ENCODE data around the gene BPIFB2.

BPIFB2 gene

DNA sequence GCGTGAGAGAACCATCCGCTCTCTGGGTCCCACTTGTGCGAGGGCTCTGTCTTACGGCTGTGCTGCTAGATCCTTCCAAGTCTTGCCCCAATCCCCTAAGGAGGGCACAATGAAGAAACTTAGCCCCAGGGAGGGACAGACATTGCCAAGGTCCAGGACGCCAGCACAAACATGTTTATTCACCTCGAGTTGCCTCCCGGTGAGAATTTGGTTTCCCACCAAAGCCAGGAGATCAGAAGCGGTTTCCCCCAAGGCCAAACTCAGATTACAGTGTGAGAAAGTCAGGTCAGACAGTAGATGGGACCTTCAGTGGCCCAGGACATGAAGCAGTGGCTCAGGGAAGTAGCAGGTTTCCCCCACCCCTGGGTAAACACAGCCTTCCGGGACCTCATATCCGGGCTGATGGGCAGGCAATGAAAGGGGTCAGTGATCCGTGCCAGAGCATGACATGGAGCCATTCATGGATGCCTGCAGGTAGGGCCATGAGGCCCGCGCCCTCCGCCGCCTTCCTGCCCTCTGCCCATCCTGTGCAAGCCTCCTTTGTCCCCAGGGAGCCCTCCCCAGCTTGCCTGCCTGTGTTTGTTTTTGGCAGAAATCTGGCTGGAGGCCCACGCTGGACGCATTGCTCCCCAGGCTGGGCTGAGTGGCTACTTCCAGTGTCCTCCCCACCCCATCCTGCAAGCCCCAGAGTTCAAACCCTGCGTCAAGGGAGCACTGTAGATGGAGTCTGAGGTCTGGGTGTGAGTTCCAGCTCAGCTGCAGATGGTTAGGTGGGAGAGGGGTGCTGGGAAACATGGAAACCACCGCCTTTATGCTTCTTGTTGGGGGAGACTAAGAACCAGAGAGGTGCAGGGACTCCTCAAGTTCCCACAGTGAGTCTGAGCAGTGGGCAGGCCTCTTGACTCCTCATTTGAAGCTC is 2.0 kb downstream of the BPIFB2 start:
- DNase-seq: no peak

DNA sequence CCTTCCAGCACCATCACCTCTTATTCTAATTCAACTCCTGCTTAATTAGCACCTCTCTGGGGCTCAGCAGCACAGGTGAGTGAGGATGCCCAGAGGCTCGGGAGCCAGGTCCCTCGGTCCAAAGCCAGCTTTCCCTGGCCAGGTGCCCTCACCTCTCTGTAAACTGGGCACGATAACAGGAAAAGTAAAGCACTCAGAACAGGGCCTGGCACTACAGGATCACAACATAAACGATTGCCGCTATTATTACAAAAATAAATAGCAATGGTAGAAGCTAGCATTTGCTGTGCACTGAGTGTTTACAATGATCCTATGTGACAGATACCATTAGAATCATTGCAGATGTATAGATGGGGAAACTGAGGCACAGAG is 2.6 kb downstream of the BPIFB2 start:
- DNase-seq: no peak

DNA sequence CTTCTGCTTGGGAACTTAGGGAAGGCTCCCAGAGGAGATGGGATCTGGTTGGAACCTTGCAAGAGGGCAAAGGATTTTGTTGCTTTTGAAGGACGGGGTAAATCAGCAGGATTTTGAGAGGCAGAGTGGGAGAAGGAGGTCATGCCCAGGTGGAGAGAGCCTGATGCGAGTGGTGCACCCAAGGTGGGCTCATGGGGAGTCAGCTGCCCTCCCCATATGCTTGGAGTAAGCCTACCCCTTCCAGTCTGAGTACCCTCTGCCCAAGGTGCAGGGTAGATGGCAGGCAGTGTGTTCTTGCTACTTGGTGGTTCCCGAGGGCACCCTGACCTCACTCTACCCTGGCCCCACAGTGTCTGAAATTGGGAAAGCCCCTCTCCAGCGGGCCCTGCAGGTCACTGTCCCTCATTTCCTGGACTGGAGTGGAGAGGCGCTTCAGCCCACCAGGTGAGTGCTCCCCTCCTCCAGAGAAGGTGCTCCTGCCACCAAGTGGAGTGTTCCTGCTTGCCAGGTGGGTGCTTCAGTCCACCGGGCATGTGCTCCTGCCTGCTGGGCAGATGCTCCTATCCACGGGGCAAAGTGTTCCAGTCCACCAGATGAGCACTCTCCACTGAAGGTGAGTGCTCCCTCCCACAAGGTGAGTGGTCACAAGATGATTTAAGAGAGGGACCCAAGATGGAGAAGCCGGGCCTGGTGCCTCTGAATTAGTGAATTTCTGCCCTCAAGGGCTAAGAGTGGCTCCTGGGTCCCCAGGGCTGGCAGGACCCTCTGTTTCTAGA is 3.4 kb downstream of the BPIFB2 start:
- DNase-seq: no peak

DNA sequence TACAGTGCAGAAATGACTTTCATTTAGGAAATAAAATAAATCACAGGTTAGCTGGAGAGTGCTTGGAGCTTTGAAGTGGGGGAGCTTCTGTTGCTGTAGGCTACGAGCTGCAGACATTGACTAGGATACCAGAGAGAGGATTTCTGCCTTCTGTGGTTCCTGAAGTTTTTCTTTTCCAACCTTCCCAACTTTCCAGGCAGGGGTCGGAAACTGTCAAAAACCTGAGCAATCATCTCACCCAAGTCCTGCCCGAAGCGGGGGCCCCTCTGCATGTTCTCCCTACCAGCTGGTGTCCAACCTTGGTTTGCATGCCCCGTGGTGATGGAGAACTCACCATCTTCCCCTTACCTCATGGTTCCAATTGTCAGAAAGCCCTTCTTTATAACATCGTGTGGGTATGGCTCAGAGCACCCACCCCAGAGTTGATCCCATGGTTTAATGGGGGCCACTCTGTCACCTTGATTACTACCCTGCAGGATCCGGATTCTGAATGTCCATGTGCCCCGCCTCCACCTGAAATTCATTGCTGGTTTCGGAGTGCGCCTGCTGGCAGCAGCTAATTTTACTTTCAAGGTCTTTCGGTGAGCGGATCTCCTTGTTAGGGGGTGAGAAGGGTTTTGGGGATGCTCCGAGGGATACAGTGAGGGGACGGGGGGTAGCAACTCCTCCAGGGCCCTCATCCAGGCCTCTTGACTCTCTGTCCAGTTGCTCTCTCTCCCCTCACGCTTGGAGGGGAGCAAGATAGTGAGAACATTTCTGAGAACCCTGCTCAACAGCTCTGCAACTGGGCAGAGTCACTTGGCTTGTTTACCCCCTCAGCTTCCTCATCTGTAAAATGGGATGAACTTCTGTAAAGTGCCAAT is 5.1 kb downstream of the BPIFB2 start:
- DNase-seq: no peak

DNA sequence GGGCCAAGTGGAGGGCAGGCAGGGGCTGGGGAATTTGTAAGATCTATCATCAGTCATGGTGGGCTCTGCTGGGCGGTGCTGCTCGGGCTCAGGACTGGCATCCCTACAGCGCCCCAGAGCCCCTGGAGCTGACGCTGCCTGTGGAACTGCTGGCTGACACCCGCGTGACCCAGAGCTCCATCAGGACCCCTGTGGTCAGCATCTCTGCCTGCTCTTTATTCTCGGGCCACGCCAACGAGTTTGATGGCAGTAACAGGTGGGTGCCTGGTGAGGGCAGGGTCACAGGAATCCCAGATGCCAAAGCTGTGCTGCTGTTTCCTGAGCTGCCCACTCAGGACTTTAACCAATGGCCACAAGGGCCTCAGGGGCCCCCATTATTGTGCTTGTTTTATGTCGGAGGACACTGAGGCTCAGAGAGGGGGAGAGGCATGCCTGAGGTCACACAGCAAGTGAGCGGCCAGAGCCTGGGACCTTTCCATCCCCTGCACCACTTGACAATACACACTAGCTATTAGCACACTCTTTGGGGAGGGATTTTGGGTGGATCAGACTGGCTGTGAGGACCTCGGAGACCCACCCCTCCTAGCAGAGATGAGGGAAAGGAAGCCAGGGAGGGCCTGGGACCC is 6.3 kb downstream of the BPIFB2 start:
- DNase-seq: no peak

DNA sequence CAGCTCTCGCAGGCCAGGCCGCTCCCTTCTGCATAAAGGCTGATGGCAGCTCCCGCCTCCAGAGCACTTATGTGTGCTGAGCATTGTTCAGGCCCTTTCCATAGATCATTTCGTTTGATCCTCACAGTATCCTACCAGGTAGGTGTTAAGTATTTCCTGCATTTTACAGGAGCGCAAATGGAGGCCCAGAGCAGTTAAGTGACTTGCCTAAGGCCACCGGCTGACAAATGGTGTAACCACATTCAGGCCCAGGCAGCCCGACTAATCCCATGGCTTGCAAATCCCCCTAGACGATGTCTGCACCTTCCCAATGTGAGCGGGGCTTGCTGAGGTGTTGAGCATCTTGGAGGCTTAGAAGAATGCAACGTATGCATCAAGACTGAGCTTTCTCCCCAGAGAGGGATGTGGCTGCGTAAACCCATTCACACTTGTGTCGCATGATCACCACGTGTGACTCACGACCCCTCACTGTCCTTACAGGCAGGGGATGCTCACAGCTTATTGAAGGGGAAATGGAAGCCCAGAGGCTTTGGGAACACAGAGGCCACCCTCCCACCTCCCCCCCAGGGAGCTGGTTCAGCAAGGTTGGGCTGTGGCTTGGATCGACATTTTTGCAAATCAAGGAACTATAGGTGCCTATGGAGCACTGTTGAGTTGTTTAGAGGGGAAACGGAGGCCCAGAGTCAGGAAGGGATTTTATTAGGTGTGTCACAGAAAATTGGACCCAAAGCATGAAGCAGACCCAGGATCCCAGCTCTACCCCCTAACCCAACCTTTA is 7.0 kb downstream of the BPIFB2 start:
- DNase-seq: no peak

DNA sequence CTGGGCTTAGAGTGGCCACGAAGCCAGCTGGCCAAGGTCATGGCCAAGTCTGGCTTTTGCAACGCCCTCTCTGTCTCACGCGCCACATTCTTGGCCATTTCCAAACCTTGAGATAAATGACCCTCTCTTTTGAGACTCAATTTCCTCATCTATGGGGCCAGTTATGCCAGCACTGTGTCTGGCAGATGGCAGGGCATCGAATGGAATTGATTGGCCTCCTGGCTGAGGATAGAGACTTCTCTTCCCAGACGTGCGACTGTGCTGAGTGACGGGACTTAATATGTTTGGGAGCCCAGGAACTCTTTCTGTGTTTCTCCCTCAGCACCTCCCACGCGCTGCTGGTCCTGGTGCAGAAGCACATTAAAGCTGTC is 7.6 kb downstream of the BPIFB2 start:
- DNase-seq: no peak

DNA sequence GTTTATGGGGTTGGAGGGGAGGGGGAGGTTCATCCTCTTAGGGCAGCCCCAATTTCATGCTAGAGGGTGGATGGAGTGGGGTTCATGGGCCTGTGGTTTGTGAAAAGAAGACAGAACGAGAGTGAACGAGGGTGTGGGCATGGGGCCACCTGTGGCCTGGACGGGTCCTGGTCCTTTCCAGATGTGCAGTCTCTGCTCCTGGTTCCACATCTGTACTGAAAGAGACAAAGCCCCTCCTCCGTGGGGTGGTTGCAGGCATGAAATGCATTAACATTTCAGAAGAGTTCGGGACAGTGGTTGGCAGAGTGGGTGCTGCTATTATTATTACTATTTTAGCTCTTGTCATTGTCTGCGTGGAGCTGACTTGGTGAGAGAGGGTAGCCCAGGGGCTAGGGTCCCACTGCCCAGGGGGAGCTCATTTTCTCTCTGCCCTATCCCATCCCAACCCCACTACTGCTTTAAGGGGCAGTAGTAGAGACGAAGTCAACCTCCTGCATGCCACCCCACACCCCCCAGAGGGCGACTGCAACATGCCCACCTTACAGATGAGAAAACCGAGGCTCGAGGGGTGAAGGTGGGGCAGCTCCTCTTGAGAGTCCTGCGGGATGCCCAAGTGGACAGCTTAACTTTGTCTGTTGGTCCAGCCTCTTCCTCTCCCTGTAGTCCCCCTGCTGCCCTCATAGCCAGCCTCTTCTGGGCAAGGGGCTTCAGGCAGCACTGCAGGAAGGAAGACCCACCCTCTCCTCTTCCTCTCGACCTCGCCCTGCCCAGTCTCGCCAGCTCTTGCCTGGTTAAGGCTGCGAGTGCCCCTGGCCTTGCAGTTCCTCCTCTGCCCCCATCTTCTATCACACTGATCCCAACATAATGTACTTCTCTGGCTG is 8.4 kb downstream of the BPIFB2 start:
- no peak for DNase-seq

DNA sequence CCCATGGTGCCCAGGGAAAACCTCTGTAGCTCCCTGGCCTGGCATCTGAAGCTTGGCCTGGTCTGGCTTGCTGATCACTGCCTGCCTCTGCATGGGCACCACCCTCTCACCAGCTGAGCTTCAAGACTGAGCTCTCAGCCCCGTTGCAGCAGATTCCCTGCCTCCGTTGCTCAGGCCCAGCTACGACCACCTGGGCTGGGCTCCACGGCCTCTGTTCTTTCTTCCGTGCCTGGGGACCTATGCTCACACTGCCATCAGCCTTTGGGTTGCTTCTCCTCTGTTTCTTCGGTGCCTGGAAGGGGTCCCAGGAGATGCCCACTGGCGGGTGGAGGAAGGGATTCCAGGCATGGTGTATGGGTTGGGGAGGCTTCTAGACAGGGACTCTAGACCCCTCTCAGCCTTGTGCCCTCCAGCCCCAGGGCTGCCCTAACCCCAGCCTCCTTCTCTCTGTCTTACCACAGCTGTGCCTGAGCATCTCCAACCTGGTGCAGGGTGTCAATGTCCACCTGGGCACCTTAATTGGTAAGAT is 9.1 kb downstream of the BPIFB2 start:
- no peak for DNase-seq

DNA sequence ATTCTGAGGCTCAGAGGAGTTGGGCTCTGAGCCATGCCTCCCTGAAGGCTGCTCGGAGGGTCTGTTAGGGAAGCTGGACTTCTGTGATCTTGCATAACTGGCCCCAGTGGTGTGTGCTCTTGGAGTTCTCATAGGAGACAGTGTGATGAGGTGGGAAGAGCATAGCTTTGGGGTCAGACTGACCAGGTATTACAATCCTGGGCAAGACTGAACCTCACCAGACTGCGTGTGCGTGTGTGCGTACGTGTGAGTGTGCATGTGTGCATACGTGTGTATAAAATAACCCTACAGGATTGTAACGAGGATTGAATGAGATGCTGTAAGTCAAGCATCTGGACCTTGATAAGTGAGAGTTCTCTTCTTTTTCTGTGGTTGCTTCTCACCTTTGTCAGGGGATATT is 10.0 kb downstream of the BPIFB2 start:
- no peak for DNase-seq

DNA sequence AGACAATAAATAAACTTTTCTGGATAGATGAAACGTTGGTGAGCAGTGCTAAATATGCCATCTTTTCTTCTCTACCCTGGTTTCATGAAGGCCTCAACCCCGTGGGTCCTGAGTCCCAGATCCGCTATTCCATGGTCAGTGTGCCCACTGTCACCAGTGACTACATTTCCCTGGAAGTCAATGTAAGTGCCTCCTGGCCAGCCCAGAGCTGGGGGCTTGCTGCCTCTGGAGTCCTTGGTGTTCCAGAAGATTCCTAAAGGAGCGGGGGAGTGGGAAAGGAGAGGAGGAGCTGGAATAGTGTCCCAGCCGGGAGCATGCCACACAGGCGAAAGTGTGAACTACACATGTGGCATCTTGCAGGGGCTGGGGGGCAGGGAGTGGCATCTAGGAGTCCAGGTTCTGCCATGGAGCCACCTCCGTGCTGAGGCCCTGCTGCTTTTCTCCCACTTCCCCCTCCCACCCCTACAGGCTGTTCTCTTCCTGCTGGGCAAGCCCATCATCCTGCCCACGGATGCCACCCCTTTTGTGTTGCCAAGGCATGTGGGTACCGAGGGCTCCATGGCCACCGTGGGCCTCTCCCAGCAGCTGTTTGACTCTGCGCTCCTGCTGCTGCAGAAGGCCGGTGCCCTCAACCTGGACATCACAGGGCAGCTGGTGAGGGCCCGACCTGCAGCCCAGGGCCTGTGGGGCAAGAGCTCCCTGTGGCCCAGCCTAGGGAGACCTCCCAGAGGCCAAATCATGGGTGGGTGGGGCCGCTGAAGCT is 10.8 kb downstream of the BPIFB2 start:
- DNase-seq: no peak

DNA sequence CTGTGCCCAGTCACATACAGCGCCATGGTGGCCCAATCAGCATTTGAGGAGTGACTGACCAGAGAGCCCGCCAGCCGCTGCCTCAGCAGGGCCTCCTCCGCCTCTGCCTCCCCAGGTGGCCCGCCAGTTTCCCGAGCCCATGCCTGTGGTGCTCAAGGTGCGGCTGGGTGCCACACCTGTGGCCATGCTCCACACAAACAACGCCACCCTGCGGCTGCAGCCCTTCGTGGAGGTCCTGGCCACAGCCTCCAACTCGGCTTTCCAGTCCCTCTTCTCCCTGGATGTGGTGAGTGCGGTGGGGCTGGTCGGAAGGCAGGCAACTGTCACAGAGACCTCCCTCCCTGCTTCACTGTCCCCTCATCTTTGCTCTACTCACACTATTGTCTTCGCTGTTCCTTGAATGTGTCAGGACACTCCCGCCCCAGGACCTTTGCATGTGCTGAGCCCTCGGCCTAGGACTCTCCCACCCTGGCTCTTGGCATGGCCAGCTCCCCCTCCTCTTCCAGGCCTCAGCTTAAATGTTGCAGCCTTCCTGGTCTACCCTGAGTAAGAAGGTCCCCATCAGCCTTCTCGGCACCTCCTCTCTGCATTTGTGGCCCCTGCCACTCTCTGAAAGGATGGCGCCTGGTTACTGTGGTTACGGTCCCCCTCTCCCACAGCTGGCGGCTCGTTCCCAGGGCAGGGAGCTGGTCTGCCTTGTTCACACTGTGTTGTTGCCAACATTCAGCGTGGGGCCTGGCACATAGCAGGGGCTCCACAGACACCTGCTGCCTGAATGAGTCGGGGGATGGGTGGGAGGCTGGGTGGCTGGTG is 12.2 kb downstream of the BPIFB2 start:
- no peak for DNase-seq

DNA sequence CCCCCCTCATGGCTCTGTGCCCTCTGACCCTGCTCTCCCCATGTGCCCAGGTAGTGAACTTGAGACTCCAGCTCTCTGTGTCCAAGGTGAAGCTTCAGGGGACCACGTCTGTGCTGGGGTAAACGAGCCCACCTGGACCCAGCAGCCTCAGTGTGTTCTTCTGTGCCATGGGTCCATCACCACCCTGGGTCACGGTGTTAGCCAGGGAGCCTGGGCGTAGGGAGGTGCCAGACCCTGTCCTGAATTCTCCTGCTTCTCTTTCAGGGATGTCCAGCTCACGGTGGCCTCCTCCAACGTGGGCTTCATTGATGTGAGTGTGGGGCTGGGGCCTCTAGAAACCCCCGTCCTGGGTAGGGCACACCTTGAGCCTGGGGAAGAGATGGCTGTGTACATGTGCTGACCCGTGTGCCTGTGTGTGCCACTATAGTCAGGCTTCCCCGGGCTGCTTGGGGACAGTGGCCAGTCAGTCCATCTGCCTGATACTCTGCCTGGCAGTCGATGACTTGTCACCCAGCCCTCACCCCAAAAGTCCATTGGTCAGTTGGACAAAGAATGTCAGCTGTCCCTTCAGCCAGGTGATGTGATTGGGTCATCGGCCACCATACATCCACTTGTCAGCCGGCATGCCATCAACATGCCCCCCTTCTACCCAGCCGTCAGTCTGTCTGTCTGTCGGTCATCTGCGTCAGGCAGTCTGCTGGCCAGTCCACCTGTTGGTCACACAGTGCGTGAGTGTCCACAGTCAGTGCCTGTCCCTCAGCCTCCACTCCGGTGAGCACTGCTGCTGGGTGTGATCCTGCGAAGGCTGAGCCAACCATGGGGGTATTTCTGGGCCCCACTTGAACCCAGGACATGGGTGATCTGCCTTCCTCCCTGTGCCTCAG is 13.0 kb downstream of the BPIFB2 start:
- DNase-seq: no peak

DNA sequence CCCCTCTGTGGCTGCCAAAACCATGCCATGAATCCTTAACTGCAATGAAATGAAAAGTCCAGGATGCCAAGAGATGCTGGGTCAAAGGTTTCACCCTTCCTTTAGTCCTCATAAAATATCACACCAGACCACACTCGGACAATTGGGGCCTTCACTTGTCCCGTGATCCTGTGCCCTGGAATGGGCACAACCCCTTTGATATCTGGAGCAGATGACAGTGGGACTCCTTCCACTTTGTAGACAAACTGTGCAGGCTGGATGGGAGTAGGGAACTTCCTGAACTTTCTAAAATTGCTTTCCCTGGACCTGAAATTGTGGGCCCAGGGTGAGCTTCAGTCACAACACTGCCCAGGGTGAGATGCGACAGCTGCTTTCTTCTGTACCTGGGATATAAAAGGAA is 14.4 kb downstream of the BPIFB2 start:
- DNase-seq: no peak

DNA sequence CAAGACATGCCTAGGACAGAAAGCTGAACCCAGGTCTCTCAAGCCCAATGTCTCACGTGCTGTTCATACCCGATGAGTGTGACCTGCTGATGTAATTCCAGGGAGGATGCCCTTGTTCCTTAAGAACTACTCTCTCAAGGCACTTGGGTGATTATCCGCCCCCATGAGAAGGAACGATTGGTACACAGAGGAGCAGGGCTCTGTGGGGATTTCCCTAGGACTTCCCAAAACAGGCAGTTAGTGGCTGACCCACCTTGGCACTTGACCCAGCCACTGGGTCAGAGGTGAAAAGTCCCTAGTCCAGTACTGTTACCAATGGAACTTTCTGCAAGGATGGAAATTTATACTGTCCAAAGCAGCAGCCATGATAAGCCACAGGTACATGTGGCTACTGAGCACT is 14.8 kb downstream of the BPIFB2 start:
- DNase-seq: no peak

DNA sequence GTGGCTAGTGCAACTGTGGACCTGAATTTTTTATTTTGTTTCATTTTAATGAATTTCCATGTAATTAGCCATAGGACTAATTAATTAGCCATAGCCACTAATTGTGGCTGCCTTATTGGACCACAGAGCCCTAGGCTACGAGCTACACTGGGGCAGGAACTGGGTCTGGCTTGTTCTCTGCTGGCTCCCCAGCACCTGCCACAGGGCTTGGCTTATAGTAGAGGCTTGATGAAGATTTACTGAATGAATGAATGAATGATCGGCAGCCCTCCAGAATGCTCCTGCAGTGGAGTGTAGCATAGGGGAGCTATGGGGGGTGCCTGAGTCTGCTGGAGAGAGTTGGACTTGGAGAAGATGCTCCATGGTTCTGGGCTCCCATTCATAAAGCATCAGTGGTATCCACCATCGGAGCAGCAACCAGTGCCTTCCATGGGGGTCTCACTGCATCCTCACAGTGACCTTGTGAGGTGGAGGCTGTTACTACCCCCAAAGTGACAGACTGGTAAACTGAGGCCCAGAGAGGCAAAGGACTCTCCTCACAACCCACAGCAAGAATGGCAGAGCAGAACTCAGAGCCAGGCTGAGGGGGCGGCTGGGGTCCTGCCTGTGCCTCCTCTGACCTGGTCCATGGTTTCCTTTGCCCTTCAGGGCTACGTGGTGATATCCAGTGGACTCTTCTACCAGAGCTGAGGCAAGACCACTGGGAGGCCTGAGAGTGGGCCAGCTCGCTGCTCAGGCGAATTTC is 15.4 kb downstream of the BPIFB2 start:
- DNase-seq: no peak

Data from NCI-H1694 (cell line).